Progenitor cell of endocrine pancreas (in vitro differentiated cells): ENCODE measurements around the gene NCOA1. TPM values are rescaled to one million over a fixed set of nuclear protein-coding genes. Genes with fewer than 3 reads are reported as not detected.
A peak's percentile ranks its signal among the peaks of the same experiment; 100 is the strongest.

Experiments used
- DNase-seq: peaks from one replicate; pipeline ENCODE4 v3.0.0; 2021; ENCODE audit warnings: low spot score; ENCODE audit not compliant: unreplicated experiment
- H3K27ac Mint-ChIP-seq: 2 replicates; pipeline ENCODE4 v1.8.0; 2021; ENCODE audit warnings: mild to moderate bottlenecking, moderate library complexity, mixed read lengths
- H3K27me3 Mint-ChIP-seq: 2 replicates; pipeline ENCODE4 v1.8.0; 2021; ENCODE audit warnings: mixed read lengths
- H3K36me3 Mint-ChIP-seq: 2 replicates; pipeline ENCODE4 v1.8.0; 2022; ENCODE audit warnings: mixed read lengths; ENCODE audit not compliant: insufficient read depth
- H3K4me1 Mint-ChIP-seq: 2 replicates; pipeline ENCODE4 v1.8.0; 2021; ENCODE audit warnings: low read depth, mixed read lengths
- H3K4me3 Mint-ChIP-seq: 2 replicates; pipeline ENCODE4 v1.8.0; 2021; ENCODE audit warnings: low read depth, mild to moderate bottlenecking, moderate library complexity, mixed read lengths
- H3K9me3 Mint-ChIP-seq: 2 replicates; pipeline ENCODE4 v1.8.0; 2021; ENCODE audit warnings: low read depth, mixed read lengths
- CTCF ChIP-seq: fragments of 200-600 bp; sonication (generic); IDR thresholded peaks from one replicate; pipeline ENCODE4 v1.5.0; 2021; ENCODE audit warnings: antibody characterized with exemption, mild to moderate bottlenecking; ENCODE audit not compliant: unreplicated experiment
- total RNA-seq: library from RNA; stranded (reverse); gene quantifications from 2 replicates; pipeline ENCODE4 v1.2.1, GENCODE V29; 2021

NCOA1 gene
- total RNA-seq, 1 donor from 2014 or later = 32.3 TPM

GRCh38 chr2:24749069-24749691, 258.1 kb downstream of the NCOA1 start:
- Mint-ChIP-seq H3K4me3 (no peak overlapping the region), H3K27me3 (no peaks in the 10 kb centered on the region), H3K9me3 (no peaks in the 10 kb centered on the region), H3K36me3 (peaks cover 9% of the 10 kb centered on the region), H3K27ac (peak overlapping the region; percentile 35), H3K4me1 (no peaks in the 10 kb centered on the region)
- TF ChIP-seq CTCF = no peak
- DNase-seq = no peak

- no peak for TF ChIP-seq CTCF
- Mint-ChIP-seq H3K4me1 (no peaks in the 10 kb centered on the region), H3K36me3 (peaks cover 9% of the 10 kb centered on the region), H3K4me3 (no peak overlapping the region), H3K9me3 (no peaks in the 10 kb centered on the region), H3K27me3 (no peaks in the 10 kb centered on the region), H3K27ac (peak overlapping the region; percentile 5)
- no peak for DNase-seq
Observed at GRCh38 chr2:24754985-24755705, 264.1 kb downstream of the NCOA1 start.

GRCh38 chr2:24756789-24757188, 265.7 kb downstream of the NCOA1 start:
- DNase-seq = no peak
- Mint-ChIP-seq H3K9me3 (no peaks in the 10 kb centered on the region), H3K27ac (no peak overlapping the region), H3K27me3 (no peaks in the 10 kb centered on the region), H3K36me3 (peaks cover 10% of the 10 kb centered on the region), H3K4me3 (no peak overlapping the region), H3K4me1 (no peaks in the 10 kb centered on the region)
- TF ChIP-seq CTCF = no peak

GRCh38 chr2:24761866-24762265, 270.8 kb downstream of the NCOA1 start:
- H3K36me3 Mint-ChIP-seq = peaks cover 23% of the 10 kb centered on the region
- H3K4me3 Mint-ChIP-seq = no peak overlapping the region
- DNase-seq = no peak
- TF ChIP-seq CTCF = no peak
- H3K4me1 Mint-ChIP-seq = peaks cover 3% of the 10 kb centered on the region
- peak overlapping the region; percentile 43 for H3K27ac Mint-ChIP-seq
- H3K9me3 Mint-ChIP-seq = no peaks in the 10 kb centered on the region
- H3K27me3 Mint-ChIP-seq = no peaks in the 10 kb centered on the region

- H3K27ac Mint-ChIP-seq = peak overlapping the region; percentile 29
- H3K36me3 Mint-ChIP-seq = peaks cover 25% of the 10 kb centered on the region
- no peak for TF ChIP-seq CTCF
- H3K27me3 Mint-ChIP-seq = no peaks in the 10 kb centered on the region
- no peak overlapping the region for H3K4me3 Mint-ChIP-seq
- DNase-seq = no peak
- peaks cover 3% of the 10 kb centered on the region for H3K4me1 Mint-ChIP-seq
- no peaks in the 10 kb centered on the region for H3K9me3 Mint-ChIP-seq
Observed at GRCh38 chr2:24762518-24762917, 271.5 kb downstream of the NCOA1 start.
